NCI-H187 (cell line): ENCODE measurements around the gene SCARF1.

ENCODE experiments used
- DNase-seq, 2 experiments: peaks; one replicate each; lab custom pipeline; 2025; lab: John Stamatoyannopoulos, UW

The SCARF1 gene

GRCh38 chr17:1648173-1648962 lies 2.8 kb upstream of the SCARF1 start:
- no peak for DNase-seq

DNA sequence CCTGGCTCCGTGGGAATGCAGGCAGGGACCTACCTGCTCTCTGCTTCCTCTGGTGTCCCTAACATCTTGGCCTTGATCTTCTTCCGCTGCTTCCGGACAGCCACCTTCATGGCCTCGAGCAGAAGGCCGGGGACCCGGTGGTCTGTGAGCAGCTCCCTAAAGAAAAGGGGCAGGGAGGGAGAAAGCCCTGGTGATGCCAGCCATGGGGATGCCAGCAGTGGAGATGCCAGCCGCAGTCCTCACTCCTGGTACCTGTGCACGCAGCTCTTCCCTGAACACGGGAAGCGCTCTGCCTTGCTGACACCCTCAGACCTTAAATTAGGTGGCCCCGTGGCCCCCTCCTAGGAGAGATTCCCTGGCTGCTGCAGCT lies 2.3 kb upstream of the SCARF1 start:
- DNase-seq: no peak

DNA sequence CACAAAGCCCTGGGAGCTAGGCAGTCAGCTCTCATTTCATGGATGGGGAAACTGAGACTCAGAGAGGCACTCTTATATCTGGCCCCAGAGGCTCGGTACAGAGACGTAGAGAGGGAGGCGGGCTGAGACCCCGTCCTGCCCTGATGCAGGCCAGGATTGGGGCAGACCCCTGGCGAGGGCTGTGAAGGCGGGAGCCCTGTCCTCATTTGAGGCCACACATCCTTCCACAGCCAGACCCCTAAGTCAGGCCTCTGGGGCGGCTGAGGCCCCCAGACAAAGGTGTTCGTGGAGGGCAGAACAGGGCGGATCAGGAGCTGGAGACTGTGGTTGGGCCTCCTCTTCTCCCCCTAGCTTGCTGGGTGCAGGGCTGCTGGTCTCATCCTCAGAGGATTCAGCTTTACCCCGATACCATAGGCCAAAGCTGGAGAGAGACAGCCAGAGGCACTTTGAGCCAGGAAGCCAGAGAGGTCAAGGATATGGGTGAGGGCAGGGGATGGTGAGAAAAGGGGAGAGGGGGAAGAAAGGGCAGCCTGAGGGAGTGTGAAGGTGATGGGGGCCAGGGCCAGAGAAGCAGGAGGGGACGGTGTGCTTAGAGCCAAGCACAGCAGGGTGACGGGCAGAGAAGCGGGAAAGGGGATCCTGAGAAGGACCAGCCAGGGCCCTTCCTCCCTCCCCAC lies 805 bp upstream of the SCARF1 start:
- DNase-seq: no peak

GRCh38 chr17:1644493-1645206 lies 882 bp downstream of the SCARF1 start:
- no peak for DNase-seq

DNA sequence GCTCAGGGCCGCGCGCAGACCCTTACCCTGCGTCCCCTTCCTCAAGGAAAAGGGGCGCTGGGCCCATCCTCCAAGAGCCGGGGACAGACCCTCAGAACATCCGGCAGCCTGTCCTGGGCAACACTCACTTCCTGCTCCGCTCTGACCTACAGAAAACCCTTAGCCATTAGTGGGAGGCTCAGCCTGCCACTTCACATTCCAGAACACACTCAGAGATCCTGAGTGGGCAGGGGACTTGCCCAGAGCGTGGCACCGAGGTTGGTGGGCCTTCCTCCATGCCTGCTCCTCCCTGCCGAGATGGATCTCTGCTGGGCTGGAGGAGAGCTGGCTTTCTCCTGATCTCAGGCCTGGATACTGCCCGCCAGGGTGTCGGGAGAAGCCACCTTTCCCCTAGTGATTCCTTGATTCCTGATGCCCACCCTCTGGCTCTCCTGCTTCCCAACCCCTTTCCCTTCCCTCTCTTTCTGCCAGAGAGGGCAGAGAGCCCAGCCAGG lies 1.5 kb downstream of the SCARF1 start:
- DNase-seq: no peak

DNA sequence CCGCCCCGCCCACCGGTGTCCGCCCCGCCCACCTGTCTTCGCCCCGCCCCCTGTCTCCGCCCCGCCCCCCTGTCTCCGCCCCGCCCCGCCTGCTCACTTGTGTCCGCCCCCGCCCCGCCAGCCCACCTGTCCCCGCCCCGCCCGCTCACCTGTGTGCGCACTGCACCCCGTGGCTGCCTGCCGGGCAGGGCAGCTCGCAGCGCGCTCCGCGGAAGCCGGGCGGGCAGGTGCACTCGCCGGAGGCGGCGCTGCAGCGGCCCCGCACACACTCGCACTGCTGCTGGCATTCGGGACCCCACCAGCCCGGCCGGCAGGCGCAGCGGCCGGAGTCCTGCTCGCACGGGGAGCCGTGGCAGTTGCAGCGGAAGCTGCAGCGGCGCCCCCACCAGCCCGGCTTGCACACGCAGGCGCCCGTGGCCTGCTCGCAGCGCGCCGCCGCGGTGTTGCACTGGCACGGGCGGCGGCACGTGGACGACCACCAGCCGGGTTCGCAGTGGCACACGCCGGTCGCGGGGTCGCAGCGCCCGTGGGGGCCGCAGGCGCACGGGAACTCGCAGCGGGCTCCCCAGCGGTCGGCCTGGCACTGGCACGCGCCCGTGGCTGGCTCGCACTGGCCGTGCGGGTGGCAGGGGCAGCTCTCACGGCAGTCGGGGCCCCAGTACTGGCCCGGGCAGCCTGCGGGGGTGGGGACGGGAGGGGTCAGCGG lies 2.1 kb downstream of the SCARF1 start:
- DNase-seq: peak in 1 of 2 experiments; percentile 64

- no peak for DNase-seq
Observed at GRCh38 chr17:1641065-1641403, 4.5 kb downstream of the SCARF1 start.

DNA sequence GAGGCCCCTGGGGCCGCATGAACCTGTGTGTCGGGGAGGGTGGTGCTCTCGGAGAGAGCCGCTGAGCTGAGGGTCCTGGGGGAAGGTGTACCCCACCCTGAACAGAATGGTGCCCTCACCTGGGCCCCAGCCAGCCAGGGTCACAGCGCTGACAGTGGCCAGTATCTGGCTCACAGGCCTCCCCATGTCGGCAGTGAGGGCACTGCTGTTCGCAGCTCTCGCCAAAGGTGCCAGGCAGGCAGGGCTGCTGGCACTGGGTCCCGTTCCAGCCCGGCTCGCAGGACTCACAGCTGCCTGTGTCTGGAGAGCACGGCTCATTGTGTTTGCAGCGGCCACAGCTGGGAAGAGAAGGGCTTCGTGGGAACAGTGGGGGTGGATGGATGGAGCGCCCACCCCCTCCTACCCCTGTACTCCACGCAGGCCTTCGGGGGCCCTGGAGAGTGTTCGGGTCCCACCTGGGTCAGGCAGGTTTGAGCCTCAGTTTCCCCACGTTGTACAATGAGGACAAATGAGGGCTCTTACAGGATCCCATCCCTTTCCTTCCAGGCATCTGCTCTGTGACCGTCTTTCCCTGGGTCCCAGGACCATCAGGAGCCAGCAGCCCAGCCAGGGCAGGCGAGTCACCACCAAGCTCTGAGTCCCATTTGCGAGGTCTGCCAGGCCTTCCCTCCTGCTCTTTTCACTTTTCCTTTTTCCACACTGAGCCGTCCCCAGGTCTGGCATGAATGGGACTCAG lies 5.0 kb downstream of the SCARF1 start:
- DNase-seq: no peak

GRCh38 chr17:1639549-1640180 lies 5.9 kb downstream of the SCARF1 start:
- no peak for DNase-seq

GRCh38 chr17:1638624-1639300 lies 6.8 kb downstream of the SCARF1 start:
- DNase-seq: no peak

GRCh38 chr17:1638171-1638590 lies 7.4 kb downstream of the SCARF1 start:
- DNase-seq: no peak

- no peak for DNase-seq
Observed at GRCh38 chr17:1636732-1637285, 8.7 kb downstream of the SCARF1 start.

DNA sequence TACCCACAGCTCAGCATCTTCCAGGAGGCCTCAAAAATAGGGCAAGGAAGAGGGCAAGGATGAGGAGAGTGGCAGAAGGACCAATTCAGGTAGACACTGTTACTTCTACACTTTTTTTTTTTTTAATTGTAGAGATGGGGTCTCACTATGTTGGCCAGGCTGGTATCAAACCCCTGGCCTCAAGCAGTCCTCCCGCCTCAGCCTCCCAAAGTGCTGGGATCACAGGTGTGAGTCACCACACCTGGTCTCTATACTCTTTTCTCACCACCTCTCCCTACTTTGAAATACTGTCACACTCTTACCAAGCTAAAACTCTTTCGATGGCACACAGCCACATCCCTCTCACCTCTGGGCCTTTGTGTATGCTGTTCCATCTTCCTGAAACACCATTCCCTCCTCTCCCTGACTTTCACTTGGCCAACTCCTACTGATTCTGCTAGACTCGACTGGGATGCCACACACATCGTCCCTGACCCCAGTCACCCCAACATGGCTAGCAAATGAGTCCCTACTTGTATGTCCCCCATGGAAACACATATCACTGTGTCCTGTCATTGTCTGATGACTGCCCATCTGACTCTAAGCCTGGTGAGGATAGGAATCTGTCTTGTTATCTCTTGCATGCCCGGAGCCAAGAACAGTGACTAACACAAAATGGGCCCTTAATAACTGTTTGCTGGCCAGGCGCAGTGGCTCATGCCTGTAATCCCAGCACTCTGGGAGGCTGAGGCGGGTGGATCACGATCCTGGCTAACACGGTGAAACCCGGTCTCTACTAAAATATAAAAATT lies 9.7 kb downstream of the SCARF1 start:
- no peak for DNase-seq

DNA sequence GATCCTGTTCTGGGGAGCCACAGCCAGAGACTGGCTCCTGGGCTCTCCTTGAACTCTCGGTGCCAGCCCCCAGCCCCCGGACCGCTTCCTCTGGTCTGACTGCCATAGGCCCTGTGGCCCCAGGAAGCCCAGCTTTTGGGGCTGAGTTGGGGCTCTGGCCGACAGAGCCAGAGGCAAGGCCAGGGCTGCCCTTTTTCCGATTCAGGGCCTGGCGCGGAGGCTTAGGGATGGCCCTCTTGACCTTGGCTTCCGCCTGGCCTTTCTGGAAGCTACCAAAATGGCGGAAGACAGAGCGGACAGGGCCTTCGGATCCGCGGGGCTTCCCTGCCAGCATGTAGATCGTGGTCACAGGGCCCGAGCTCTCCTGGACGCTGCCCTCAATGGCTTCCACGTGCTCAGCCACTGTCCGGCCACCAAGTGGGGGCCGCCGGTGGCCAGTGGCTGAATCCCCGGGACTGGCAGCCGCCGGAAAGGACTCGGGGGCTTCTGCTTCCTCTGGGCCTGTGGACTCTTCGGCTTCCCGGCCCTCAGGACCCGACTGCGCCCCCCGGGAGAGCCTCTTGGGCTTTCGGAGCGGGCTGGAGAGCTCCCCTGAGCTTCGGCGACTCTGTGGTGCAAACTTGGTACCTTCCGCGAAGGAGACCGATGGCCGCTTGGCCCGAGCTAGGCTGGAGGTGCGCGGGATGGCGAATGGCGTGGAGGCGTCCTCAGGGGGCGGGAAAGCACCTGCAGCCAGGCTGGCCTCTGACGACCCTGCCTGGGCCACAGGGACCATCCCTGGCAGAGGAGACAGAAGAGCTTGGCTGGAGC lies 10.5 kb downstream of the SCARF1 start:
- DNase-seq: no peak

DNA sequence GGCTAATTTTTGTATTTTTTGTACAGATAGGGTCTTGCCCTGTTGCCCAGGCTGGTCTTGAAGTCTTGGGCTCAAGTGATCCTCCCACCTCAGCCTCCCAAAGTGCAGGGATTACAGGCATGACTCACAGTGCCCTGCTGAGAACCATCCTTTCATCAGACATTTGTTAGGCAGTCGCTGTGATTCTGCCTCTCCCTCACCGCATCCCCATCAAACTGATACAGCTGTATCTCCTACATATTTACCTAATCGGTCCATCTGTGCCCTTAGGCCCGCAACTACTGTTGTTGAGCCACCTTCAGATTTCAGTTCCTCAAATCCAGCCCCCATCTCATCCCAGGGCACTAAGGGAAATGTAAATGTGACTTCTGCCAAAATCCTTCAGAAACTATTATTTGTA lies 14.9 kb downstream of the SCARF1 start:
- DNase-seq: no peak

DNA sequence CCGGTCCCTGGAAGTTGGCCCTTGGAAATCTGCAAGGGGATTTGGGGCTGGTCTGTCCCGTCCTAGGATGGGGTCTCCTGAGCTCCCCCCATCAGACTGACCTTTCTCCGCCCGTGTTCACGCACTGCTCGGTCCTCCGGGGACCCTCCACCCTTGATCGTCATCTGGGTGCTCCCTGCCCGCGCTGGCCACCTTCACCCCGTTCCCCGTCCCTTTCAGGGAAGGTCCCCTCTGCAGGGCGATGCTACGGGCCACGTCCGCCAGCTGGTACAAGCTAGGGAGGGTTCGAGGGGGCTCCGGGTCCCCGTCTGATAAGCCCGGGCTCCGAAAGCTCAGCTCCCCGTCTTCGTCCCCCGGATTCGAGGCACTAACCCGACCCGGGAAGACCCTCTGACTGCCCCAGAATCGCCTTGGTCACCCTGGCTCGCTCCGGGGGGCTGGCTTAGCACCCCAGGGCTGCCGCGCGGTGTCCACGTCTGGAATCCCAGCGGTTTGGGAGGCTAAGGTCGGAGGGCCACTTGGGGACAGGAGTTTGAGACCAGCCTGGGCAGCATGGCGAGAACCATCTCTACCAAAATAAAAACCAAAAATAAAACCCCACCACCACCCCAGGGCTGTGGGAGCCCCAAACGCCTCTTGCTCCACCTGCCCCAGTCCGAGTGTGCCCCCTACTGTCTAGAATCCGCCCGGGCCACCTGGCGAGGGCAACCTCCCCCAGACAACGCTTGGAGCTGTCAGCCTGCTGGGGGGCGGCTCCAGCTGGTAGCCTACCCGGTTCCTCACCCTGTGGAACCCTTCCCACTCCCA lies 15.8 kb downstream of the SCARF1 start:
- no peak for DNase-seq

DNA sequence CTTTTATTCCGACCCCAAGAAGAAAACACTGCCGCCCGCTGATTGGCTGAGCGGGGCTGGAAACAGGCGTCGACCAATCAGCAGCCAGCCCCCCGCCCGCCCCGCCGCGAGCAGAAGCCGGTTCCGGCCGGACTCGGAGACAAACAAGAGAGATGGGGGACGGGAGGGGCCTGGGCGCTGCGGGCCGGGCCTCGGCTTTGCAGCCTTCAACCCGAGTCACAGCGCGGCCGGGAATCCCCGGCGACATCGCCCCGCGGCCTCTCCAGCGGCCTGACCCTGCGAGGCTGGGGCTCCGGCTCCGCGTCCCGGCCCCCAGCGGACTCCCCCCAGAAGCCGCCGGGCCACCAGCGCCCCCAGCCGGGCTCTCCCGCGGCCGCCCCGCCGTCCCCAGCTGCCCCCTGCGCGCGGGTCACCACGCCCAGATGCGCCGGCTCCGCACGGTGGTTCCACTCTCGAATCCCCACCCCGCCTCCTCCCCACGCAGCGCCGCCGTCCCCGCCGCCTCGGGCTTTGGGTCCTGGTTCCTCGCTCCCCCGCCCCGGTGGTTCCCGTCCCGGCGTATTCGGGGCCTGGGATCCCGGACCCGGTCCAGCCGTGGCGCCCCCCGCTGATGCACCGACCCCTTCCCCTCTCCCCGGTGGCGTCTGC lies 16.6 kb downstream of the SCARF1 start:
- peak; percentile 68 to 75 for DNase-seq
